Heart left ventricle (tissue), 13 donors: ENCODE data around the gene MUC2.

Experiments
- POLR2A ChIP-seq, 2 donors: fragments of 450-650 bp; IDR thresholded peaks; one replicate each; pipeline ENCODE4 v1.6.1; 2017; ENCODE audit warnings: antibody characterized with exemption in 2 of 2, mild to moderate bottlenecking in 2 of 2, moderate library complexity in 2 of 2
- TF ChIP-seq, protein P1 (sequence below), 12 donors: fragments of 200-600 bp; sonication (generic) in 4 of 12; IDR thresholded peaks; one replicate each; pipeline versions ENCODE4 v1.5.0 to v1.8.0; 2018 to 2022; ENCODE audit warnings: antibody characterized with exemption in 12 of 12, mild to moderate bottlenecking in 5 of 12
- donor health status: ischemic (EF 13 %, LVEDD 7.1; RV severe dilation, severe dysfunction).
- donor health status: DM: no; HTN: yes; CAD: no.
- donor health status: DM: no; HTN: no; CAD: no.
- donor health status: ischemic (EF 25% LVEDD 6.9; RV normal size, moderate dysfunction).
- donor health status: ischemic (EF 25% LVEDD 5.7; RV mildly dilated, moderate dysfunction).
- donor health status: ischemic (EF 35%, LVEDD 5.7; RV mildly dilated, moderate dysfunction).
- donor health status: nonischemic (EF 11% LVEDD 7.7; RV severe dilation, severe dysfunction).
- donor health status: DM: yes; HTN: yes; CAD: no.
- donor health status: PGD.
- donor health status: ischemic (EF 29% LVEDD 5.4; RV normal size, mild dysfunction).
- donor health status: nonischemic (EF 23%, LVEDD 6.1; RV moderate dilation, normal function).

DNA sequence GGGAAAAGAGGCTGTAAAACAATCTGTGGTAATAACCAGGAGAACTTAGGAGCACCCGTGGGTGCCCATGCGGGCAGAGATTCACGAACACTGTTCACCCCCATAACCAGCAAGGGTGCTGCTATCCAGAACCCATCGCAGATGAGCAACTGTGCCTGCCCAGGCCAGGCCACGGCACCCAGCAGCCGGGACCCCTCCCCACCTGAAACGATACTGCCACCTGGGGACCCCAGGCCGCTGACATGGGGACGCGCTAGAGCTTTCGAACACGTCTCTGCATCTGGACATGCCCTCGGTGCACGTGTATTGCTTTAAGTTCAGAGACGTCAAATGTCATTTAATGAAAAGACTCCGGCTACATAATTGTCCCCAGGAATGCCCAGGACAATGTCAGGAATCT, 14.3 kb upstream of the MUC2 start:
- TF ChIP-seq, protein P1, sequence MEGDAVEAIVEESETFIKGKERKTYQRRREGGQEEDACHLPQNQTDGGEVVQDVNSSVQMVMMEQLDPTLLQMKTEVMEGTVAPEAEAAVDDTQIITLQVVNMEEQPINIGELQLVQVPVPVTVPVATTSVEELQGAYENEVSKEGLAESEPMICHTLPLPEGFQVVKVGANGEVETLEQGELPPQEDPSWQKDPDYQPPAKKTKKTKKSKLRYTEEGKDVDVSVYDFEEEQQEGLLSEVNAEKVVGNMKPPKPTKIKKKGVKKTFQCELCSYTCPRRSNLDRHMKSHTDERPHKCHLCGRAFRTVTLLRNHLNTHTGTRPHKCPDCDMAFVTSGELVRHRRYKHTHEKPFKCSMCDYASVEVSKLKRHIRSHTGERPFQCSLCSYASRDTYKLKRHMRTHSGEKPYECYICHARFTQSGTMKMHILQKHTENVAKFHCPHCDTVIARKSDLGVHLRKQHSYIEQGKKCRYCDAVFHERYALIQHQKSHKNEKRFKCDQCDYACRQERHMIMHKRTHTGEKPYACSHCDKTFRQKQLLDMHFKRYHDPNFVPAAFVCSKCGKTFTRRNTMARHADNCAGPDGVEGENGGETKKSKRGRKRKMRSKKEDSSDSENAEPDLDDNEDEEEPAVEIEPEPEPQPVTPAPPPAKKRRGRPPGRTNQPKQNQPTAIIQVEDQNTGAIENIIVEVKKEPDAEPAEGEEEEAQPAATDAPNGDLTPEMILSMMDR (IDR thresholded peaks at IDR 0.05) = no peak
- TF ChIP-seq POLR2A (IDR thresholded peaks at IDR 0.05) = no peak
